B cell (primary cell): ENCODE measurements around the gene DOCK1.

Source experiments
- CTCF ChIP-seq: fragments of 200-600 bp; IDR thresholded peaks from one replicate; pipeline ENCODE4 v1.8.0; 2022; ENCODE audit warnings: antibody characterized with exemption, mild to moderate bottlenecking
- EZH2 ChIP-seq: IDR thresholded peaks from 2 replicates; pipeline ENCODE4 v1.6.1; 2012; ENCODE audit warnings: borderline replicate concordance, low read depth, mild to moderate bottlenecking, moderate library complexity, low read length; ENCODE audit not compliant: insufficient read depth, poor library complexity, severe bottlenecking

DNA sequence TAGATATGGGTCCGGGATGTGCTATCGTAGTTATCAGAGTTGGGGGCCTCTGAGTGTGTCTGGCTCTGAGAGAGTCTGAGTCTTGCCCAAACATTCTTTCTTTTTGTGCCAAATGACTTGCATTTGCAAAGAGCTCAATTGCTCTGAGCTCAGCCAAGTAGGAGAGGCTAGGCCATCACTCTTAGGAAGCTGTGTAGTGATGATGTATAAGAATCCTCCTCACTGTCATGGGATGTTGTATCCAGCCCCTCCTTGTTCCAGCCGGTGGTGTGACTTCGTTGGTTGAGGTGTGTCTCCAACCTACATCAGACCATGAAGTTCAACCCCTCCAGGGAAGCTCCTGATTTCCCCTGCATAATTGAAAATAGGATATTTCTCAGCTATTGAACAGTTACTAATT is 546.4 kb downstream of the DOCK1 start:
- TF ChIP-seq CTCF (no peak), EZH2 (no peak)
